GM20000 (cell line): ENCODE data around the gene ZBTB8A.
"Not testable (repeated sequence)": the region's sequence is repeated elsewhere in the genome, so short reads cannot be mapped to it uniquely, and the experiment has no call there.

Experiments used
- DNase-seq: peaks from one replicate; pipeline ENCODE4 v3.0.0; 2012; ENCODE audit warnings: low spot score
- TF ChIP-seq, protein P1 (sequence below): IDR thresholded peaks from 2 replicates; pipeline ENCODE4 v1.5.1; 2012; ENCODE audit warnings: mild to moderate bottlenecking, control low read depth; ENCODE audit errors: extremely low read depth, missing control alignments

Gene ZBTB8A

DNA sequence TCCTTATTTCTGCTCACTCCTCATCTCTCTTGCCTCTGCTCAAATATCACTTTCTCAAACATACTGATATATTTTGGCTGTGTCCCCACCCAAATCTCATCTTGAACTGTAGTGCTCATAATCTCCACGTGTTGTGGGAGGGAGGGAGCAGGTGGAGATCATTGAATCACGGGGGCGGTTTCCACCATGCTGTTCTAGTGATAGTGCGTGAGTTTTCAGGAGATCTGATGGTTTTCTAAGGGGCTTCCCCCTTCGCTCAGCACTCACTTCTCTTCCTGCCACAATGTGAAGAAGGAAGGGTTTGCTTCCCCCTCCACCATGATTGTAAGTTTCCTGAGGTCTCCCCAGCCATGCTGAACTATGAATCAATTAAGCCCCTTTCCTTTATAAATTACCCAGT, 84.5 kb downstream of the ZBTB8A start:
- no peak for DNase-seq
- TF ChIP-seq, protein P1, sequence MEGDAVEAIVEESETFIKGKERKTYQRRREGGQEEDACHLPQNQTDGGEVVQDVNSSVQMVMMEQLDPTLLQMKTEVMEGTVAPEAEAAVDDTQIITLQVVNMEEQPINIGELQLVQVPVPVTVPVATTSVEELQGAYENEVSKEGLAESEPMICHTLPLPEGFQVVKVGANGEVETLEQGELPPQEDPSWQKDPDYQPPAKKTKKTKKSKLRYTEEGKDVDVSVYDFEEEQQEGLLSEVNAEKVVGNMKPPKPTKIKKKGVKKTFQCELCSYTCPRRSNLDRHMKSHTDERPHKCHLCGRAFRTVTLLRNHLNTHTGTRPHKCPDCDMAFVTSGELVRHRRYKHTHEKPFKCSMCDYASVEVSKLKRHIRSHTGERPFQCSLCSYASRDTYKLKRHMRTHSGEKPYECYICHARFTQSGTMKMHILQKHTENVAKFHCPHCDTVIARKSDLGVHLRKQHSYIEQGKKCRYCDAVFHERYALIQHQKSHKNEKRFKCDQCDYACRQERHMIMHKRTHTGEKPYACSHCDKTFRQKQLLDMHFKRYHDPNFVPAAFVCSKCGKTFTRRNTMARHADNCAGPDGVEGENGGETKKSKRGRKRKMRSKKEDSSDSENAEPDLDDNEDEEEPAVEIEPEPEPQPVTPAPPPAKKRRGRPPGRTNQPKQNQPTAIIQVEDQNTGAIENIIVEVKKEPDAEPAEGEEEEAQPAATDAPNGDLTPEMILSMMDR, result no peak

GRCh38 chr1:32626176-32626575, 86.9 kb downstream of the ZBTB8A start:
- TF ChIP-seq, protein P1, result no peak
- no peak for DNase-seq

DNA sequence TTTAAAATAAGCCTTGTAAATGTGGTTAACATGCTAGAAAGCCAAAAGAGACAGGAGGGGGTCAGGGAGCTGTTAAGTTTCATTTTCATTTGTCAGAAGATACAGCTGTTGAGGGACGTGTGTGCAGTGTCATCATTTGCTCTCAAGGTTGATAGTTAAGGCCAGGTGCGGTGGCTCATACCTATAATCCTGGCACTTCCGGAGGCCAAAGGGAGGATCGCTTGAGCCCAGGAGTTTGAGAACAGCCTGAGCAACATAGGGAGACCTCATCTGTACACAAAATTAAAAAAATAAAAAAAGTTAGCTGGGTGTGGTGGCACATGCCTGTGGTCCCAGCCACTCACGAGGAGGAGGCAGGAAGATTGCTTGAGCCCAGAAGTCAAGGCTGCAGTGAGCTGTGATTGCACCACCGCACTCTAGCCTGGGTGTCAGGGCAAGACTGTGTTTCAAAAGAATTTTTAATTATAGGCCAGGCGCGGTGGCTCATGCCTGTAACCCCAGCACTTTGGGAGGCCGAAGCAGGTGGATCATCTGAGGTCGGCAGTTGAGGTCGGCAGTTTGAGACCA, 88.5 kb downstream of the ZBTB8A start:
- DNase-seq, result peak; percentile 64

DNA sequence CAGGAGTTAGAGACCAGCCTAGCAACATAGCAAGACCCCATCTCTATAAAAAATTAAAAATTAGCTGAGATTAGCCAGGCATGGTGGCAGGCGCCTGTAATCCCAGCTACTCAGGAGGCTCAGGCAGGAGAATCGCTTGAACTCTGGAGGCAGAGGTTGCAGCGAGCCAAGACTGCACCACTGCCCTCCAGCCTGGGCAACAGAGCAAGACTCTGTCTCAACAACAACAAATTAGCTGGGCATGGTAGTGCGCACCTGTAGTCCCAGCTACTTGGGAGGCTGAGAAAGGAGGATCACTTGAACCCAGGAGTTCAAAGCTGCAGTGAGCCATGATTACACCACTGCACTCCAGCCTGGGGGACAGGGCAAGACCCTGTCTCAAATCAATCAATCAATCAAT, 90.9 kb downstream of the ZBTB8A start:
- DNase-seq, result not testable (repeated sequence)

More for the DNA sequence above, 88.5 kb downstream of the ZBTB8A start:
- TF ChIP-seq, protein P1, result no peak

DNA sequence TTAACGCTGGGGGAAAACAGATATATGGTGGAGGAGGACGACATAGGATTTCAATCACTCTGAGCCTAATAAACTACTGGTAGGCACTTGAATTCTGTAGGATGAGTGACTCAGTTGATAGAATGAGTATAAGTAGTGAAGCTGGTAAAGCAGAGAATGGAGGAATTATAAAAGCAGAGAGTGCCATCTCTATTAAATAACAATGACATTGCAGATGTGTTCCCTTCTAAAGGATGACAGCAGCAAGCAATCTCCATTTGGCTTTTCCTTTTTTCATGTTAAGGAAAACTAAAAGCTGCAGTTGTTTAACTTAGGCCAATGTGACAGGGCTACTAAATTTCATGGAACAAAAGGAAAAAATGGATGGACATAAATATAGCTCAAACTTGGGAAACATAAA, 93.6 kb downstream of the ZBTB8A start:
- DNase-seq, result no peak
- TF ChIP-seq, protein P1, result no peak

- TF ChIP-seq, protein P1, result no peak
- no peak for DNase-seq
Measured at GRCh38 chr1:32635508-32636277, 96.5 kb downstream of the ZBTB8A start.

DNA sequence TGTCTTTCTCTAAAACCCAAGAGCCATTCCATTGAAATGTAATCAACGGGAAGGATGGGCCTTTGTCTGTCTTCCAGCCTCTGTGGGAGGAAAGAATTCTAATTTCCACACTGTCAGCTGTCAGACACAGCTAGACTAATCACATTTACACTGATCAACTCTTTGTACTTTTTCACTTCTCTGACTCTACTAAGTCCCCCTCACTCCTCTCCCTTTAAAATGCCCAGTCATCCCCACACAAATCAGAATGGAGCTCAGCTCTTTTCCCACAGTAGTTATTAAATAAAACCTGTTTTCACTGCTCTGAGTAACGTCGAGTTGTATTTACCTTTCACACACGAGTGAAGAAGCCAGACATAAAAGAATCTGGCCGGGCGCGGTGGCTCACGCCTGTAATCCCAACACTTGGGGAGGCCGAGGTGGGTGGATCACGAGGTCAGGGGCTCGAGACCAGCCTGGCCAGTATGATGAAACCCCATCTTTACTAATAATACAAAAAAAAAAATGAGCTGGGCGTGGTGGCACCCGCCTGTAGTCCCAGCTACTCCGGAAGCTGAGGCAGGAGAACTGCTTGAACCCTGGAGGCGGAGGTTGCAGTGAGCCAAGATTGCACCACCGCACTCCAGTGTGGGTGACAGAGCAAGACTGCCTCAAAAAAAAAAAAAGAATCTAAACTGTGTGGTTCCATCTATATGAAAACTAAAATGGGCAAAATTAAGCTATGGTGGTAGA, 97.9 kb downstream of the ZBTB8A start:
- TF ChIP-seq, protein P1, result no peak
- DNase-seq, result no peak
